Endothelial cell of hepatic sinusoid (primary cell): Measurements from ENCODE around the gene POPDC3.
"Not testable (repeated sequence)": the region's sequence is repeated elsewhere in the genome, so short reads cannot be mapped to it uniquely, and the experiment has no call there.

Experiments
- in situ Hi-C: cut with HindIII; loops from 2 replicates; pipeline ENCODE4 v1.10.0; 2017; ENCODE audit warnings: low sequenced_read_pairs

The POPDC3 gene

GRCh38 chr6:105196076-105196475 is 16.3 kb upstream of the POPDC3 start:
- in situ Hi-C loops, result loop anchor here (5.0 kb wide), 1 partner anchor 66 kb away; no protein-coding TSS in a partner anchor

DNA sequence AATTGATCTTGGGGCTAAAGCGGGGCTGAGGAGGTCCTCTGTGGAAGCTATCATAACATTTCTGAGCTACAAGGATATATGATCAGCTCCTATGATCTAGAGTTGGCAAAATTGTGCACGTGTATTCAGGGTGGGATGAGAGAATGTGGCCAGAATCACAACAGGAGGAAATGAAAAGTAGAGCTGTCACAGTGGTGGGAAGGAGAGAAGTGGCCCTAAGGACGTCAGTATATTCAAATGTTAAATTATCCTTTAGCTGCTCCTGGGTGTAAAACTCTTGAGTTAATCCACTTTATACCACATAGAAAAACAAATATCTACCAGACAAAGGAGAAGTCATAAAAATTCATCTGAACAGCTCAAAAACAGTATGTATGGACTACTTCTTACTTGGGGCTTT is 14.8 kb upstream of the POPDC3 start:
- in situ Hi-C loops, result no loop called here

- in situ Hi-C loops, result no loop called here
These were observed 14.3 kb upstream of the POPDC3 start for GRCh38 chr6:105194106-105194505.

GRCh38 chr6:105193647-105194046 is 13.8 kb upstream of the POPDC3 start:
- in situ Hi-C loops, result no loop called here

DNA sequence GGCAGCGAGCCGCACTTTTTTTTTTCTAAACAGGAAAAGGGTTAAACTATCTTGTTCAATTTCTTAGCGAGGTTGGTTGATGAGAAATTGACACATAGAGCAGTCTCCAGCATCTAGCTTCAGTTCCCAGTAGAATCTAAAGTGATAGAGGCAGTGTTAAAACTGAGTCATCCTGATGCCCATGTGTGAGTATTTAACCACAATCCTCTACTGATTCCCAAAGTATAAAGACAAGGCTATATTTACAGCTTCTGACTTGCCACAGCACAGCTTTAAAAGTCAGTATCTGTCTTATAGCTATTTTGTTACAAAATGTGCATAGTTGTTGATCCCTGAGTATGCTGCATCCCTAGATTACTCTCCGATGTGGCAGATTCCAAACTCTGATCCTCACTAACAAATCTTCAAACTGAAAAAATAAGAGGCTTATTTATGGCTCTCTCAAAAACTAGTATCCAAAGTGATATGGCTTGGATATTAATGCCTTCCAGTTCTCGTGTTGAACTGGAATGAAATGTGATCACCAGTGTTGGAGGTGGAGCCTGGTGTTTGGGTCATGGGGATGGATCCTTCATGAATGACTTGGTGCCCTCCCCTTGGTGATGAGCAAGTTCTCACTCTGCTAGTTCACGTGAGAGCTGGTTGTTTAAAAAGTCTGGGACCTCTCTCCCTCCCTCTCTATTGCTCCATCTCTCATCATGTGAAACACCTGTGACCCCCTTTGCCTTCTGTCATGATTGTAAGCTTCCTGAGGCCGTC is 13.1 kb upstream of the POPDC3 start:
- in situ Hi-C loops, result no loop called here

GRCh38 chr6:105191351-105191750 is 11.5 kb upstream of the POPDC3 start:
- in situ Hi-C loops, result no loop called here

DNA sequence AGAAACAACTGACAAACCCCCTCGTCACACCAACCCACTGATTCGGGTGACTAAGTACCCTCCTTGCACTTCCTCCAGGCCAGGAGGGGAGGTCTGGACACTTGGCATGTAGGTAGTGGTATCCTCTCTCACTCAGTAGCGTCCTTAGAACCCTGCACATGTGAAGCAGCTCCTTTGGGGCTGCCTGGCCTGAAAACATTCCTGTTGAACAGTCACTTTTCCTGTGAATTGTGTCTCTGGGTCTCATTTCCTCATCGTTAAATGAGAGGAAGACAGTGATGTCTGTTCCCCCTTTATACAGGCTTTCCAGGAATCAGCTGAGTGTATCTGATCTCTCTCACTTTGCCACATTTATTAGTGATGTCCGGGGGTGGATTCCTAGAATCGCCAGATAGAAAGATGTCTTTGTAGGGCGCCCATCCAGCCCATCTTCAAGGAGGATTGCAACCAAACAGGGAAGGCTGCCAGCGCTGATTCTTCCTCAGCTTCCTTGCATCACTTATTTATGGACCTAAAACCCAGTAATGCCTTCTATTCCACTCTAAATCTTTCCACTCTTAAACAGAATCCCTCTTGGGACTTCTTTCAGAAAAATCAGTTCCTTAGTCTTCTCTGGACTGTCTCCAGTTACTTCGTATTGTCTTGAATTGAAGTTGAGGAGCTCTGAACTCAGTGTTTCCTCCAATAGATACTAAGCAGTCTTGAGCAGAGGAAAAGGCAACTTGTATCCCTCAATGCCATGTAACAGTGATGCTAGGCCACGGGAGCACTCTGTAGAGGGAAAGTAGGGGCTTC is 9.4 kb upstream of the POPDC3 start:
- in situ Hi-C loops, result no loop called here

DNA sequence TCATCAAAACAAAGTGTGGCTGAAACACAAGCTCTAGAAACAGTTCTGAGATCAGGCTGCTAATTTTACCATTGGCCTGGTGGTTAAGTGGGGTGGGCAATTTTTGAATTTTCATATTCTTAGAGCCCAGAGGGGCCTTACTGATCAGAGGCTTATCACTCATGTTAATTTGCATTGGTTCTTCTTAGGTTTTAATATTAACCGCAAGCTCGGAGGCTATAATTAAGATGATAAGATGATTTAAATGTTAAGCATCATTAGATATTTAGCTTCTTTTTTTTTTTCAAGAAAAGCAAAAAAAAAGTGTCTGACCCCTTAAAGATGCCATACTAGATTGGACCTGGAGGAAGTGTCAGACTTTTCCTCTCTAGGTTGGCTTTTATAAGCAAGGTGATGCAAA is 8.4 kb upstream of the POPDC3 start:
- in situ Hi-C loops, result no loop called here

- in situ Hi-C loops, result no loop called here
These were observed 6.8 kb upstream of the POPDC3 start for GRCh38 chr6:105186576-105186975.

GRCh38 chr6:105184921-105185320 is 5.1 kb upstream of the POPDC3 start:
- in situ Hi-C loops, result no loop called here

DNA sequence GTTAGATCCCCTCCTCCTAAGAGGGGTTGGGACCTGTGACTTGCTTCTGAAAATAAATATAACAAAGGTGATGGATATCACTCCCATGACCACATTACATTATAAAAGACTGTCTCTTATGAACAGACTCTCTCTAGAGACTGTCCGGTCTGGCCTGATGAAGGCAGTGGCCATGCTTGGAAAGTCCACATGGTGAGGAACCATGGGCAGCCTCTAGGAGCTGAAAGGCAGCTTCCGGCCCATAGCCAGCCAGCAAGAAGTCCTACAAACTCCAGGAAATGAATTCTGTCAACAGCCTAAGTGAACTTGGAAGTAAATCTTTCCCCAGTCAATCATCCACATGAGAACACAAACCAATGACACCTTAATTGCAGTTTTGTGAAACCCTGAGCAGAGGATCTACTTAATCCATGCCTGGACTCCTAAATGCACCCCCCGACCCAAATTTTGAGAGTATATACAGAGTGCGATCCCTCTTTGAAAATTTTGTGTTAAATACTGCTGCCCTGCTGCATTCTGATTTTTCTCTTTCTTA is 2.2 kb upstream of the POPDC3 start:
- in situ Hi-C loops, result no loop called here

GRCh38 chr6:105178636-105179035 is 1.2 kb downstream of the POPDC3 start:
- in situ Hi-C loops, result no loop called here

DNA sequence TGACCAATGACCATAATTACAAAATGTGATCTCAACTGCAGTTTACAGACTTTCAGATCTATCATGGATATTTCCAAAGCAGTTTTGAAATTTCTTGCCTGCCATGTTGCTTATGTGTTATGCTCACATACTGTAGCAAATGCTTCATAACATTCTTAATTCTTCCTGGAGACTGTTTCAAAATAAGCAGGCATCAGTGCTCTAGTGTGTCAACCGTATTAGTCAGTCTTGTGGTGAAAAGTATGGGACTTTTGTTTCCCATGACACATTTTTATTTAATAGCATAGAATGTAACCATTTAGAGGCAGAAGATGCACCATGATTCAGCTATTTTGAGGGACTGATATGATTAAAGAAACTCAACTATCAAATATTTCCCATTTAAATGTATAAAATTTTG is 1.7 kb downstream of the POPDC3 start:
- in situ Hi-C loops, result no loop called here

- in situ Hi-C loops, result no loop called here
These were observed 2.3 kb downstream of the POPDC3 start for GRCh38 chr6:105177556-105177955.

GRCh38 chr6:105174512-105174911 is 5.3 kb downstream of the POPDC3 start:
- in situ Hi-C loops, result no loop called here

- in situ Hi-C loops, result not testable (repeated sequence)
These were observed 7.3 kb downstream of the POPDC3 start for GRCh38 chr6:105172515-105172914.

- in situ Hi-C loops, result no loop called here
These were observed 9.8 kb downstream of the POPDC3 start for GRCh38 chr6:105170059-105170458.

DNA sequence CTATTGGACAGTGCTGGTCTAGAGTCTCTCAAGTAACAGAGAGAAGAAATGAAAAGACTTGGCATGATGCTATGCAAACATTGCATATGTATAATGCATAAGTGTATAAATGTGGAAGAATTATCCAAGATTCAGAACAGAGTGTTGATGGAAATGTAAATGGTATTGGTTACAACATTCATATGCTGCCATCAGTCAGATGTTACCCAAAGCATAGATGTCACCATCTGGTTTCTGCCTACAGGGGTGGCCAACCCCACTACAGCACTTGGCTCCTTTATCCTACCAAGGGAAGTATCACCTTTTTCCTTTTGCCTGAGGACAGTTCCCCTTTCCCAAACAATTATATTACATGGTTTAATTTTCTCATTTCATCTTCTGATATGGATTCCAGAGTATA is 11.9 kb downstream of the POPDC3 start:
- in situ Hi-C loops, result no loop called here

DNA sequence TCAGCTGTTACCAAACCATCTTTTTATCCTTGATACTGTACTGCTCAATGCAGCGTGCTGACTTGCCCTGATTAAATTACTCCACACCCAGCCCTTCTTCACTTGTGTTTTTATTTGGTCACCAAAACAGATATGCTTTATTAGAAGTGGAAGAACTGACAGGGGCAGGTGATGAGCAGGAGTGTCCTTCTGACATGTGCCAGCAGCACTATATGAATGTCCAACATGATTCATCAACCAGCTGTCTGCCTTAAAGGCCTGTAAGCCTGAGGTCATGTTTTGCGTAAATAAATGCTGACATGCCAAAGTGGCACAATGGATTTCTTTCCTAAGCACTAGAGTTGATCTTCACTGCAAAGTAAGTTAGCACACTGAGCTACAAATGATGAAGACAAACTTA is 15.4 kb downstream of the POPDC3 start:
- in situ Hi-C loops, result no loop called here

DNA sequence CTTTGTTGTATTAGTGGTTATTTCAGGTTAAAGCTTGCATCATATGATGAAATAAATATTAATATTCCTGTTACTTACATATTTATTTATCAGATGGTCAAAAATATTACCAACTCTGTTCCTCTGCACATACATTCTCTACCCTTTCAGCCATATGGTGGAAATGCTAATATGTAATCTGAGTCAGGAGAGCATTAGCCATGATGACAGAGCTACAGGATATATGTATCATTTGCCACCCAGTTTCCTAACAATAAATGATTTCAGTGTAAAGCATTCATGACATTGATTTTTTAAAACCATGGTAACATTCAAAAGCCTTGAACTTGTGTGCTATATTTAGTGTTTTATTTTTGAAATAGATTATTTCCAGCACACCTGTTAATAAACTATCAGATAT is 16.6 kb downstream of the POPDC3 start:
- in situ Hi-C loops, result no loop called here

DNA sequence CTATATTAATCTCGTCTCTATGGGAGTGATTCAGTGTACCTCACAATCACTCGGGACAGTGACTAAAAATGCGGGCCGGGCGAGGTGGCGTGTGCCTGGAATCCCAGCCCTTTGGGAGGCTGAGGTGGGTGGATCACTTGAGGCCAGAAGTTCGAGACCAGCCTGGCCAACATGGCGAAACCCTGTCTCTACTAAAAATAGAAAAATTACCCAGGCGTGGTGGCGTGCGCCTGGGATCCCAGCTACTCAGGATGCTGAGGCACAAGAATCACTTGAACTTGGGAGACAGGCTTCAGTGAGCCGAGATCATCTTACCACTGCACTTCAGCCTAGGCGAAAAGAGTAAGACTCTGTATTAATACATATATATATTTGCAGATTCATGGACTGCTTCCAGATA is 17.4 kb downstream of the POPDC3 start:
- in situ Hi-C loops, result no loop called here

DNA sequence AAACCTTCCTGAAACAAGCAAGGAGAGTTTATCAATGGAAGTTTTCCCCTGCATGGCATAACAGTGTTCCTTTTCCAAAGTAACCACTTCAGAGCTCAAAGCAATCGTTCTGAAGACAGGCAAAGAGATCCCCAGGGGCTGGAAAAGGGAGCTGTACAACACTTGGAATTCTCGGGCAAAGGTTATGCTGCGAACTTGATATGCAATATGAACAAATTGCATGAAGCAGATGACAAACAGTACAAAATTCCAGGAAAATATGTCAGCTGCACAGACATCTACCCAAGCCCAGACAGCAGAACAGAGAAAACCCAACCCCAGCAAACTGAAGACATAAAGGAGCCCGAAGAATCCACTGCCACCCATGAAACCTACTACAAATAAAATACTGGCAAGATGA is 18.4 kb downstream of the POPDC3 start:
- in situ Hi-C loops, result no loop called here
